ENCODE measurements around the gene PPIP5K2. TPM values are rescaled to one million over a fixed set of nuclear protein-coding genes. Genes with fewer than 3 reads are reported as not detected.
A peak's percentile ranks its signal among the peaks of the same experiment; 100 is the strongest.
"Not testable (repeated sequence)": the region's sequence is repeated elsewhere in the genome, so short reads cannot be mapped to it uniquely, and the experiment has no call there.

The PPIP5K2 gene
- total RNA-seq, 4 donors from 2014 or later = 40.1 to 60.8 (median 57.7) TPM

DNA sequence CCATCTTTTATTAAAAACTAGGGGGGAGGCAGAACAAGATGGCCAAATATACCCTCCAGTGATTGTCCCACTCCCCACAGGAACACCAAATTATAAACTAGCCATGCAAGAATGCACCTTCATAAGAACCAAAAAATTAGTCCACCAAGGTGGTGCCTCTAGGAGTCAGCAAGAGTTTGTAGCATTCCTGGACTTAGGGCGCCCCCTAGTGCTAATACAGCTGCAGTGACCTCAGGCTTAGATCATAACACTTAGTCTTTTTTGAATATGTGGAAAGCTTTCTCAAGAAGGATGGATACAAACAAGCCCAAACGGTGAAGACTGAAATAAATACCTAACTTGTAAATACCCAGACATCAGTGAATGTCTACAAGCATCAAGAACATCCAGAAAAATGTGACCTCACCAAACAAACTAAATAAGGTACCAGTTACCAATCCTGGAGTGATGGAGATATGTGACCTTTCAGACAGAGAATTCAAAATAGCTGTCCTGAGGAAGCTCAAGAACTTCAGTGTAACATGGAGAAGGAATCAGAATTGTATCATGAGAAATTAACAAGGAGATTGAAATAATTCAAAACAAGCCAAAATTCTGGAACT lies 19.3 kb downstream of the PPIP5K2 start:
- Histone ChIP-seq H3K27ac (no peak overlapping the region), H3K36me3 (peaks cover 0 to 2% of the 10 kb centered on the region in 2 donors), H3K27me3 (no peaks in the 10 kb centered on the region), H3K4me1 (no peaks in the 10 kb centered on the region), H3K4me3 (replicated peaks in 1 of 3) (no peak overlapping the region), H3K9me3 (no peaks in the 10 kb centered on the region)
- 0 to 2% methylated on average over 2 of the region's 2 CpGs for WGBS, 2 donors
- peak; percentile 71 to 80 for DNase-seq
- TF ChIP-seq POLR2A (IDR thresholded peaks at IDR 0.05) (no peak), CTCF (IDR thresholded peaks at IDR 0.05) (peak; percentile 71 to 92 (median 86))
- intact Hi-C loops (cut with DNase I) = no loop called here

- 91 to 99% methylated on average over 8 to 16 of the region's 25 CpGs for WGBS, 2 donors
Observed at GRCh38 chr5:103142132-103142531, 22.0 kb downstream of the PPIP5K2 start.

DNA sequence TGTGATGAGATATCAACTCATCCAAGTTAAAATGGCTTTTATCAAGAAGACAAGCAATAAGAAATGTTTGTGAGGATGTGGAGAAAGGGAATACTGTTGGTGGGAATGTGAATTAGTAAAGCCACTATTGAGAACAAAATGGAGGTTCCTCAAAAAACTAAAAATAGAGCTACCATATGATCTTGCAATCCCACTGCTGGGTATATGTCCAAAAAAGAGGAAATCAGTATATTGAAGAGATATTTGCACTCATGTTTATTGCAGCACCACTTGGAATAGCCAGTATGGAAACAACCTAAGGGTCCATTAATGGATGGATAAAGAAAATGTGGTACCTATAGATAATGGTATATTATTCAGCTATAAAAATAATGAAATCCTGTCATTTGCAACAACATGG lies 25.1 kb downstream of the PPIP5K2 start:
- Histone ChIP-seq H3K4me3 (replicated peaks in 1 of 3) (no peak overlapping the region), H3K36me3 (no peaks in the 10 kb centered on the region), H3K9me3 (no peaks in the 10 kb centered on the region), H3K27ac (no peak overlapping the region), H3K4me1 (no peaks in the 10 kb centered on the region), H3K27me3 (no peaks in the 10 kb centered on the region)
- DNase-seq = no peak
- intact Hi-C loops (cut with DNase I) = no loop called here
- TF ChIP-seq POLR2A (IDR thresholded peaks at IDR 0.05) (no peak), CTCF (IDR thresholded peaks at IDR 0.05) (no peak)

More at GRCh38 chr5:103142132-103142531, 22.0 kb downstream of the PPIP5K2 start:
- intact Hi-C loops (cut with DNase I); H3K36me3 ChIP-seq; H3K27me3 ChIP-seq; H3K27ac ChIP-seq; H3K4me1 ChIP-seq; H3K9me3 ChIP-seq; H3K4me3 ChIP-seq (replicated peaks in 1 of 3); DNase-seq: not testable (repeated sequence)

DNA sequence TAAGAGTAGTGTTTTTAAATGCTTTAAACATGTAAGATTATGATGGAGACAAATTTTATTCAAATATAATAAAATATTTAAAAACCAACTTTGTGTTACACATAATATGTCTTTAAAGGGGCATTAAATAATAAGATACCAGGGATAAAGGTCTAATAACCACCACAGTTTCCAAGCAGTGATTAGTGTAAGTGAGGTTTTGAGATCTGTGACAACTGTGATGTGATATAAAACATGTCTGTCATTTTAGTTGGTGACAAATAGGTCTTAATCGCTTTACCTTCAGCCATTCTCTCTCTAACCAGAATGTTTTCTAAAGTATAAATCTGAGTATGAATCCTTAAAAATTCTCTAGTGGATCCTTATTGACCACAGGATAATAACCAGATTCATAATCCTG lies 28.1 kb downstream of the PPIP5K2 start:
- H3K27ac ChIP-seq = no peak overlapping the region
- no peaks in the 10 kb centered on the region for H3K4me1 ChIP-seq
- peaks cover 0 to 6% of the 10 kb centered on the region in 2 donors for H3K36me3 ChIP-seq
- H3K9me3 ChIP-seq = no peaks in the 10 kb centered on the region
- 98% methylated on average over 1 of the region's 1 CpG for WGBS, 2 donors
- TF ChIP-seq CTCF (IDR thresholded peaks at IDR 0.05) (no peak), POLR2A (IDR thresholded peaks at IDR 0.05) (no peak)
- no peaks in the 10 kb centered on the region for H3K27me3 ChIP-seq
- H3K4me3 ChIP-seq (replicated peaks in 1 of 3) = no peak overlapping the region
- no peak for DNase-seq
- intact Hi-C loops (cut with DNase I) = no loop called here

DNA sequence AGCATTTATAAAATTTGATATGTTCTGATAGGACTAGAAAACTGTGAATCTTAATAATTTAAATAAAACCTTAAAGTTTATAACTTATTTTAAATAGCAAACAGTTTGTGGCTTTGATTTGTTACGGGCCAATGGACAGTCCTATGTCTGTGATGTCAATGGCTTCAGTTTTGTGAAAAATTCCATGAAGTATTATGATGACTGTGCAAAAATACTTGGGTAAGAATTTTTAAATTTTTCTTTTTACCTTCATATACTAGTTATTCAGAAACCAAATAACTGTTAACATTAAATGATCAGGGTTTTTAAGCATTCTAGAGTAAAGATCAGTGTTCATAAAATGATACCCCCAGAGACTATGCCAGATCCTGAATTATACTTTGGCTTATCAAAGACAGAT lies 31.1 kb downstream of the PPIP5K2 start:
- intact Hi-C loops (cut with DNase I) = no loop called here
- no peak overlapping the region for H3K4me3 ChIP-seq (replicated peaks in 1 of 3)
- WGBS, 2 donors = 95 to 100% methylated on average over 1 of the region's 1 CpG
- TF ChIP-seq CTCF (IDR thresholded peaks at IDR 0.05) (no peak), POLR2A (IDR thresholded peaks at IDR 0.05) (no peak)
- no peak overlapping the region for H3K27ac ChIP-seq
- no peaks in the 10 kb centered on the region for H3K9me3 ChIP-seq
- no peaks in the 10 kb centered on the region for H3K27me3 ChIP-seq
- H3K4me1 ChIP-seq = no peaks in the 10 kb centered on the region
- H3K36me3 ChIP-seq = peaks cover 4 to 13% of the 10 kb centered on the region in 2 donors
- no peak for DNase-seq

GRCh38 chr5:103166706-103167105 lies 46.6 kb downstream of the PPIP5K2 start:
- intact Hi-C loops (cut with DNase I) = no loop called here

More at GRCh38 chr5:103166706-103167105, 46.6 kb downstream of the PPIP5K2 start:
- Histone ChIP-seq H3K27ac (no peak overlapping the region), H3K9me3 (no peaks in the 10 kb centered on the region), H3K4me3 (replicated peaks in 1 of 3) (no peak overlapping the region), H3K27me3 (no peaks in the 10 kb centered on the region), H3K4me1 (no peaks in the 10 kb centered on the region), H3K36me3 (peaks cover 0 to 7% of the 10 kb centered on the region in 2 donors)
- no peak for DNase-seq
- no peak for TF ChIP-seq POLR2A (IDR thresholded peaks at IDR 0.05)
- no peak for TF ChIP-seq CTCF (IDR thresholded peaks at IDR 0.05)

Data from thyroid gland (tissue), 4 donors.